HepG2 (cell line): ENCODE results near the gene KLHL21. TPM values are rescaled to one million over a fixed set of nuclear protein-coding genes. Genes with fewer than 3 reads are reported as not detected.

ENCODE experiments used
- ARNT ChIP-seq: fragments of 450-650 bp; IDR thresholded peaks from 2 replicates; pipeline ENCODE4 v1.6.1; 2017
- CHCHD3 ChIP-seq: sonication (generic); formaldehyde crosslinking; IDR thresholded peaks from 2 replicates; pipeline ENCODE4 v1.8.0; 2022; ENCODE audit warnings: mild to moderate bottlenecking, missing genetic modification reagents, moderate library complexity
- MIER3 ChIP-seq: IDR thresholded peaks from 2 replicates; pipeline ENCODE4 v1.6.1; 2016; ENCODE audit warnings: missing compliant biosample characterization, borderline replicate concordance
- MYNN ChIP-seq: sonication (generic); formaldehyde crosslinking; IDR thresholded peaks from 2 replicates; pipeline ENCODE4 v1.4.0; 2020; ENCODE audit warnings: mild to moderate bottlenecking, low read depth, missing genetic modification reagents
- NFKB2 ChIP-seq: sonication (generic); formaldehyde crosslinking; IDR thresholded peaks from 2 replicates; pipeline ENCODE4 v1.4.0; 2020; ENCODE audit warnings: missing genetic modification reagents, borderline replicate concordance
- RAD51 ChIP-seq: fragments of 450-650 bp; IDR thresholded peaks from 2 replicates; pipeline ENCODE4 v1.6.1; 2016; ENCODE audit warnings: borderline replicate concordance
- SNAI1 ChIP-seq: sonication (generic); formaldehyde crosslinking; IDR thresholded peaks from 2 replicates; pipeline ENCODE4 v1.5.0; 2020; ENCODE audit warnings: mild to moderate bottlenecking, missing genetic modification reagents, borderline replicate concordance
- SUZ12 ChIP-seq: fragments of 150-350 bp; IDR thresholded peaks from 2 replicates; pipeline ENCODE4 v1.6.1; 2014; ENCODE audit warnings: low read depth, low read length
- ZMYM2 ChIP-seq: sonication (generic); formaldehyde crosslinking; IDR thresholded peaks from 2 replicates; pipeline ENCODE4 v1.8.0; 2022; ENCODE audit warnings: mild to moderate bottlenecking, missing genetic modification reagents
- ZNF816 ChIP-seq: sonication (generic); formaldehyde crosslinking; IDR thresholded peaks from 2 replicates; pipeline ENCODE4 v1.8.0; 2022; ENCODE audit warnings: missing genetic modification reagents, mild to moderate bottlenecking, borderline replicate concordance
- polyA plus RNA-seq, 8 experiments: library from polyadenylated mRNA; depleted of rRNA in 3 of 8; stranded (reverse) in 7 of 8; unstranded in 1 of 8; fragments of >200 nt; fragmentation: Illumina TruSeq in 4 of 8; extraction: Trizol in 4 of 8; gene quantifications; 2 replicates each; pipeline versions ENCODE4 v1.2.1 to v1.2.3, GENCODE V29; 2011 to 2016; ENCODE audit warnings: low read depth in 4 of 8, missing spikeins in 1 of 8, mixed read lengths in 1 of 8; ENCODE audit not compliant: insufficient read depth in 1 of 8
- total RNA-seq, 5 experiments: library from RNA; depleted of rRNA; stranded (reverse); fragments of >200 nt; fragmentation: Illumina TruSeq; extraction: Trizol; gene quantifications; 2 replicates each; pipeline ENCODE4 v1.2.3, GENCODE V29; 2016; ENCODE audit warnings: low read depth in 1 of 5
- TF ChIP-seq, protein P1 (sequence below): sonication (generic); formaldehyde crosslinking; IDR thresholded peaks from 2 replicates; pipeline ENCODE4 v1.5.1; 2020; ENCODE audit warnings: mild to moderate bottlenecking, missing genetic modification reagents, borderline replicate concordance
- TF ChIP-seq, protein P2 (sequence below): sonication (generic); formaldehyde crosslinking; IDR thresholded peaks from 2 replicates; pipeline ENCODE4 v1.4.0; 2020; ENCODE audit warnings: missing genetic modification reagents
- TF ChIP-seq, protein P3 (sequence below): sonication (generic); formaldehyde crosslinking; IDR thresholded peaks from 2 replicates; pipeline ENCODE4 v1.8.1; 2023; ENCODE audit warnings: mild to moderate bottlenecking, moderate library complexity, missing genetic modification reagents
- TF ChIP-seq, protein P4 (sequence below): sonication (generic); formaldehyde crosslinking; IDR thresholded peaks from 2 replicates; pipeline ENCODE4 v1.4.0; 2020; ENCODE audit warnings: mild to moderate bottlenecking, missing genetic modification reagents

KLHL21 gene
- total and polyA plus RNA-seq, 2 of the 13 experiments (the other 11 are each of a cell fraction or from before 2014, with no cell fraction given): 14.8 to 25.0 TPM

DNA sequence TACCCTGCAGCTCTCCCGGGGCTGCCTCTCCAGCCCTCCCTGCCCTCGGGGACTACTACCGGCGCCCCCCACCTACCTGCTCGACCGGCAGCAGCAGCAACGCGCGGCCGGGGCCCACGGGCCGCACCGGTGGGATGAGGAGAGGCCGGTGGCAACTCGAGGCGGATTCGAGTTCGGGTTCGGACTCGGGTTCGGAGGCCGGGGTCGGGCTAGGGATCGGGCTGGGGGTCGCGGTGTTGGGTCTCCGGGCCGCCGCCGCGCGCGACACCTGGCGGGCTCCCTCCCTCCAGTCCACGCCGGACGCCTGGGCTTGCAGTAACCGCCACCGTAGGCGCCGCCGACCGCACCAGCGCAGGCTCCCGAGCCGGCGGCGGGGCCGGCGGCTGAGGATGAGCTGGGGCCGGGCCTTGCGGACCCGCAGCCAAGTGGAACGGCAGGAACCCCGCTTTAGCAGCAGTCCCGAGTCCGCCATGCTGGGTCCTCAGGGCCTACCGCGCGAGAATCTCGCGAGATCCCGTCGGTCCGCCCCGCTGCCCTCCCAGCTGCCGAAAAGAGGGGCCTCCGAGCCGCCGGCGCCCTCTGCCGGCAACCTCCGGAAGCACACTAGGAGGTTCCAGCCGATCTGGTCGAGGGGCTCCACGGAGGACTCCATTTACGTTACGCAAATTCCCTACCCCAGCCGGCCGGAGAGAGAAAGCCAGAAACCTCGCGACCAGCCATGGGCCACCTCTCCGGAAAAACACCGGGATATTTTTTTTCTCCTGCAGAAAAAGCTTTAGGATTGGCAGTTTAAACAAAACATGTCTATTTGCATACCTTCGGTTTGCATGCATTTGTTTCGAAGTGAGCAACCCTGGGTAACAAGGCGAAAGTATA is 48.4 kb downstream of the KLHL21 start, which contains the start of gene NOL9 (continued):
- TF ChIP-seq, protein P1, sequence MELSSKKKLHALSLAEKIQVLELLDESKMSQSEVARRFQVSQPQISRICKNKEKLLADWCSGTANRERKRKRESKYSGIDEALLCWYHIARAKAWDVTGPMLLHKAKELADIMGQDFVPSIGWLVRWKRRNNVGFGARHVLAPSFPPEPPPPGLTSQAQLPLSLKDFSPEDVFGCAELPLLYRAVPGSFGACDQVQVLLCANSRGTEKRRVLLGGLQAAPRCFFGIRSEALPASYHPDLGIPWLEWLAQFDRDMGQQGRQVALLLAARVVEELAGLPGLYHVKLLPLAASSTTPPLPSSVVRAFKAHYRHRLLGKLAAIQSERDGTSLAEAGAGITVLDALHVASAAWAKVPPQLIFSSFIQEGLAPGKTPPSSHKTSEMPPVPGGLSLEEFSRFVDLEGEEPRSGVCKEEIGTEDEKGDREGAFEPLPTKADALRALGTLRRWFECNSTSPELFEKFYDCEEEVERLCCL (CRISPR knock-in tag): no peak; the same call in 1 of the 2 replicates
- TF ChIP-seq ARNT: no peak
- no peak for TF ChIP-seq MYNN (CRISPR knock-in tag)
- TF ChIP-seq ZNF816 (CRISPR knock-in tag): no peak; the same call in 1 of the 2 replicates
- no peak for TF ChIP-seq ZMYM2
- TF ChIP-seq, protein P2, sequence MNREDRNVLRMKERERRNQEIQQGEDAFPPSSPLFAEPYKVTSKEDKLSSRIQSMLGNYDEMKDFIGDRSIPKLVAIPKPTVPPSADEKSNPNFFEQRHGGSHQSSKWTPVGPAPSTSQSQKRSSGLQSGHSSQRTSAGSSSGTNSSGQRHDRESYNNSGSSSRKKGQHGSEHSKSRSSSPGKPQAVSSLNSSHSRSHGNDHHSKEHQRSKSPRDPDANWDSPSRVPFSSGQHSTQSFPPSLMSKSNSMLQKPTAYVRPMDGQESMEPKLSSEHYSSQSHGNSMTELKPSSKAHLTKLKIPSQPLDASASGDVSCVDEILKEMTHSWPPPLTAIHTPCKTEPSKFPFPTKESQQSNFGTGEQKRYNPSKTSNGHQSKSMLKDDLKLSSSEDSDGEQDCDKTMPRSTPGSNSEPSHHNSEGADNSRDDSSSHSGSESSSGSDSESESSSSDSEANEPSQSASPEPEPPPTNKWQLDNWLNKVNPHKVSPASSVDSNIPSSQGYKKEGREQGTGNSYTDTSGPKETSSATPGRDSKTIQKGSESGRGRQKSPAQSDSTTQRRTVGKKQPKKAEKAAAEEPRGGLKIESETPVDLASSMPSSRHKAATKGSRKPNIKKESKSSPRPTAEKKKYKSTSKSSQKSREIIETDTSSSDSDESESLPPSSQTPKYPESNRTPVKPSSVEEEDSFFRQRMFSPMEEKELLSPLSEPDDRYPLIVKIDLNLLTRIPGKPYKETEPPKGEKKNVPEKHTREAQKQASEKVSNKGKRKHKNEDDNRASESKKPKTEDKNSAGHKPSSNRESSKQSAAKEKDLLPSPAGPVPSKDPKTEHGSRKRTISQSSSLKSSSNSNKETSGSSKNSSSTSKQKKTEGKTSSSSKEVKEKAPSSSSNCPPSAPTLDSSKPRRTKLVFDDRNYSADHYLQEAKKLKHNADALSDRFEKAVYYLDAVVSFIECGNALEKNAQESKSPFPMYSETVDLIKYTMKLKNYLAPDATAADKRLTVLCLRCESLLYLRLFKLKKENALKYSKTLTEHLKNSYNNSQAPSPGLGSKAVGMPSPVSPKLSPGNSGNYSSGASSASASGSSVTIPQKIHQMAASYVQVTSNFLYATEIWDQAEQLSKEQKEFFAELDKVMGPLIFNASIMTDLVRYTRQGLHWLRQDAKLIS (CRISPR knock-in tag): no peak
- no peak for TF ChIP-seq CHCHD3 (CRISPR knock-in tag)
- peak; percentile 54; the same call in 1 of the 2 replicates for TF ChIP-seq SNAI1
- TF ChIP-seq, protein P3, sequence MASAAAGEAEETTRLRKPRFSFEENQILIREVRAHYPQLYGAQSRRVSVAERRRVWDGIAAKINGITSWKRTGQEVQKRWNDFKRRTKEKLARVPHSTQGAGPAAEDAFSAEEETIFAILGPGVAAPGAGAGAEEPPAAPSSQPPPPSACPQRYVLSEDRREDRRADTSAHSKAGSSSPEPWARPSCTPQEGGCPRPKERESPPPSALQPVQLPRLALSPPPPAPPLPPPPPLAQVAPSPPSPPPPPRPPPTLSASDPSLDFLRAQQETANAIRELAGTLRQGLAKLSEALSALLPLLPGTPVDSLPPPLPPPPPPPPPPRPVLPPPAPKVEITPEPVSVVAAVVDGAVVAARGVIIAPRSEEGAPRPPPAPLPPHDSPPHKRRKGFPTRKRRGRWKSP (CRISPR knock-in tag): no peak
- TF ChIP-seq SUZ12: no peak
- TF ChIP-seq MIER3 (CRISPR knock-in tag): peak; percentile 64; the same call in 1 of the 2 replicates
- TF ChIP-seq, protein P4, sequence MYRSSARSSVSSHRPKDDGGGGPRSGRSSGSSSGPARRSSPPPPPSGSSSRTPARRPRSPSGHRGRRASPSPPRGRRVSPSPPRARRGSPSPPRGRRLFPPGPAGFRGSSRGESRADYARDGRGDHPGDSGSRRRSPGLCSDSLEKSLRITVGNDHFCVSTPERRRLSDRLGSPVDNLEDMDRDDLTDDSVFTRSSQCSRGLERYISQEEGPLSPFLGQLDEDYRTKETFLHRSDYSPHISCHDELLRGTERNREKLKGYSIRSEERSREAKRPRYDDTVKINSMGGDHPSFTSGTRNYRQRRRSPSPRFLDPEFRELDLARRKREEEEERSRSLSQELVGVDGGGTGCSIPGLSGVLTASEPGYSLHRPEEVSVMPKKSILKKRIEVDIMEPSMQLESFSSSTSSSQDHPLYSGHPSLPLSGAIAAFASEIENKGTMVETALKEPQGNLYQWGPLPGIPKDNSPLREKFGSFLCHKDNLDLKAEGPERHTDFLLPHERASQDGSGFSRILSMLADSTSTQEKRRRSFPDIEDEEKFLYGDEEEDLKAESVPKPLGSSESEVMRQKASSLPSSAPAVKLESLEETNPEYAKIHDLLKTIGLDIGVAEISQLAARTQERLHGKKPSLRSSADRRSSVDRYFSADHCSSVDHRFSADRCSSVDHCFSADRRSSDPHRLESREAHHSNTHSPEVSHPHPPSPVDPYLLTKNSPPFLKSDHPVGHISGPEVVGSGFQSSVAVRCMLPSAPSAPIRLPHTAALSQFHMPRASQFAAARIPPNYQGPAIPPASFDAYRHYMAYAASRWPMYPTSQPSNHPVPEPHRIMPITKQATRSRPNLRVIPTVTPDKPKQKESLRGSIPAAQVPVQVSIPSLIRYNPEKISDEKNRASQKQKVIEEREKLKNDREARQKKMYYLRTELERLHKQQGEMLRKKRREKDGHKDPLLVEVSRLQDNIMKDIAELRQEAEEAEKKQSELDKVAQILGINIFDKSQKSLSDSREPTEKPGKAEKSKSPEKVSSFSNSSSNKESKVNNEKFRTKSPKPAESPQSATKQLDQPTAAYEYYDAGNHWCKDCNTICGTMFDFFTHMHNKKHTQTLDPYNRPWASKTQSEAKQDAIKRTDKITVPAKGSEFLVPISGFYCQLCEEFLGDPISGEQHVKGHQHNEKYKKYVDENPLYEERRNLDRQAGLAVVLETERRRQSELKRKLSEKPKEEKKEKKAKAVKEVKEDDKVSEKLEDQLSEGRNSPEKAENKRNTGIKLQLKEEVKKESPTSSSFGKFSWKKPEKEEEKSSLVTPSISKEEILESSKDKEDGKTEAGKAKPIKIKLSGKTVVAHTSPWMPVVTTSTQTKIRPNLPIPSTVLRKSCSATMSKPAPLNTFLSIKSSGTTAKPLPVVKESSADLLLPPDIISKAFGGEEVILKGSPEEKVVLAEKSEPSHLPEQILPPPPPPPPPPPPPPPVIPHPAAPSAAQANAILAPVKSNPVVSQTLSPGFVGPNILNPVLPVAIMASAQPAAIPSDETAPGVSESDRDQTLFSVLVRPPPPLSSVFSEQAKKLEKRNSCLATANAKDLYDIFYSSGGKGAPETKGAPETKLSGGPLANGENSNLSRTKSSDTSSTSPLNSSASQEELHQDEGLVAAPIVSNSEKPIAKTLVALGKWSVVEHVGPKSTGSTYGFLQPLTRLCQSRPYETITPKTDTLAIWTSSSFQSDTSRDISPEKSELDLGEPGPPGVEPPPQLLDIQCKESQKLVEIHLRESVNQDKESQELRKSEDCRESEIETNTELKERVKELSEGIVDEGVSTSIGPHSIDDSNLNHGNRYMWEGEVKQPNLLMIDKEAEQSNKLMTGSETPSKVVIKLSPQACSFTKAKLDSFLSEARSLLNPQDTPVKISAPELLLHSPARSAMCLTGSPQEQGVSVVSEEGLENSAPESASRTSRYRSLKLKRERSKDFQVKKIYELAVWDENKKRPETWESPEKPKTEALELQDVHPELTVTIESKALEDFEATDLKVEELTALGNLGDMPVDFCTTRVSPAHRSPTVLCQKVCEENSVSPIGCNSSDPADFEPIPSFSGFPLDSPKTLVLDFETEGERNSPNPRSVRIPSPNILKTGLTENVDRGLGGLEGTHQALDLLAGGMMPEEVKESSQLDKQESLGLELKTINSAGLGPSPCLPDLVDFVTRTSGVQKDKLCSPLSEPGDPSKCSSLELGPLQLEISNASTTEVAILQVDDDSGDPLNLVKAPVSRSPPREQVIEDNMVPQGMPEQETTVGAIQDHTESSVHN (CRISPR knock-in tag): no peak
- no peak for TF ChIP-seq RAD51
- peak; percentile 81; the same call in 1 of the 2 replicates for TF ChIP-seq NFKB2
